ENCODE measurements around the gene STAU1. TPM values are rescaled to one million over a fixed set of nuclear protein-coding genes. Genes with fewer than 3 reads are reported as not detected.

STAU1 gene, protein sequence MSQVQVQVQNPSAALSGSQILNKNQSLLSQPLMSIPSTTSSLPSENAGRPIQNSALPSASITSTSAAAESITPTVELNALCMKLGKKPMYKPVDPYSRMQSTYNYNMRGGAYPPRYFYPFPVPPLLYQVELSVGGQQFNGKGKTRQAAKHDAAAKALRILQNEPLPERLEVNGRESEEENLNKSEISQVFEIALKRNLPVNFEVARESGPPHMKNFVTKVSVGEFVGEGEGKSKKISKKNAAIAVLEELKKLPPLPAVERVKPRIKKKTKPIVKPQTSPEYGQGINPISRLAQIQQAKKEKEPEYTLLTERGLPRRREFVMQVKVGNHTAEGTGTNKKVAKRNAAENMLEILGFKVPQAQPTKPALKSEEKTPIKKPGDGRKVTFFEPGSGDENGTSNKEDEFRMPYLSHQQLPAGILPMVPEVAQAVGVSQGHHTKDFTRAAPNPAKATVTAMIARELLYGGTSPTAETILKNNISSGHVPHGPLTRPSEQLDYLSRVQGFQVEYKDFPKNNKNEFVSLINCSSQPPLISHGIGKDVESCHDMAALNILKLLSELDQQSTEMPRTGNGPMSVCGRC
- 10 to 100 TPM; 54.2 to 54.9 TPM for total RNA-seq
- polyA plus RNA-seq (ENCODE audit: insufficient read length in 2 of 2): 100 to 1,000 TPM in 1 of 2 donors, 10 to 100 TPM in 1; 93.2 to 113 TPM
- long read RNA-seq, donor 1, transcript STAU1-207 (14 exons, 3,684 nt): major isoform, 7 of 64 reads
- long read RNA-seq, donor 1, transcript STAU1-203 (13 exons, 3,211 nt): minor isoform, 5 of 64 reads
- long read RNA-seq, donor 1, partial matches to known transcripts: 49 of 64 reads
- long read RNA-seq, donor 1, other reads (novel, unspliced or antisense): 0 of 64 reads
- long read RNA-seq, donor 2, partial matches to known transcripts: 6 of 15 reads
- long read RNA-seq, donor 2, other reads (novel, unspliced or antisense): 0 of 15 reads
- long read RNA-seq, donor 3, partial matches to known transcripts: 11 of 17 reads
- long read RNA-seq, donor 3, other reads (novel, unspliced or antisense): 0 of 17 reads
- long read RNA-seq, donor 4, partial matches to known transcripts: 225 of 232 reads
- long read RNA-seq, donor 4, other reads (novel, unspliced or antisense): 0 of 232 reads

DNA sequence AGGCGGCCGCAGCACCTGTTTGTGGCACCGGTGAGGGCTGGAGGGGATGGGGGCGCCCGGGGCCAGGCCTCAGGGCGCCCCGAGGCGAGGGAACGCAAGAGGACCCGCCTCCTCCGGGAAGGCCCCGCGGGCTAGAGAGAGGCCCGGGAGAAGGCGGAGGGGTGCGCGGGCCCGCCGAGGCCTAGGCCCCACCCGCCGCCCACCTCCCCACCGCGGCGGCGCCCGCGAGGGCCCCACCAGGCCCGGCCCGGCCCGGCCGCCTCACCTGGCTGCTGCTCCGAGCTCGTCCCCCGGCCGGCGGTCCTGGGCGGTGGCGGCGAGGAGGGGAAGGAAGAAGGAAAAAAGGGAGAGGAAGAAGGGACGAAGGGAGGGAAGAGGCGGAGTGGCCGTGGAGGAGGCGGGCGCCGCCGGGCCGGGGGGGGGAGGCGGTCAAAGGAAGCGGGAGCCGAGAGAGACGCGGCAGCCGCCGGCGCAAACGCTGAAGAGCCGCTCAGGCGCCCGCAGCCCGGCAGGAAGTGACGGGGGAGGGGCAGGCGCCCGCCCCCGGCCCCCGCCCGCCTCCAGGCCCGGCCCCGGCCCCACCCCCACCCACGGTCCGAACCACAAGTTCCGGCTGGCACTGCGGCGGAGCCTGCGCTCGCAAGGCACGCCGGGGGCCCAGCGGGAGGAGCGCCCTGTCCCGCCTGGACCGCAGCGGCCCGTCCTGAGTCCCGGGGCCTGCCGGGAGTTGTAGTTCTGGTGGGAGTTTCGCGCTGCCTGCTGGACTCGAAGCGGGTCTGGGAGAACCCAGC, at the start of gene STAU1:
STAU1 (minus strand) TSS at position 484 of the 791 bp plus-strand sequence. CDS start 22,133 bp downstream, outside the sequence.
- H3K4me1 ChIP-seq (ENCODE audit: control insufficient read depth, insufficient read depth, low read length): peaks cover 12% of the 10 kb centered on the region
- H3K27ac ChIP-seq (ENCODE audit: low read depth, low read length): peak within 1 kb of the TSS; percentile 67
- H3K9me3 ChIP-seq (ENCODE audit: control insufficient read depth, insufficient read depth, low read length): no peaks in the 10 kb centered on the region
- 0% methylated on average over 78 of the region's 89 CpGs for WGBS (ENCODE audit: insufficient coverage)
- DNase-seq (ENCODE audit: low read depth in 4 of 6, low spot score in 6 of 6): peak; percentile 71 to 98 (median 92)
- peaks cover 5% of the 10 kb centered on the region for H3K36me3 ChIP-seq (ENCODE audit: control insufficient read depth, insufficient read depth, low read length)
- no peaks in the 10 kb centered on the region for H3K27me3 ChIP-seq (ENCODE audit: control insufficient read depth, insufficient read depth, low read length)
- H3K4me3 ChIP-seq (ENCODE audit: low read depth, low read length): peak within 1 kb of the TSS; percentile 65

DNA sequence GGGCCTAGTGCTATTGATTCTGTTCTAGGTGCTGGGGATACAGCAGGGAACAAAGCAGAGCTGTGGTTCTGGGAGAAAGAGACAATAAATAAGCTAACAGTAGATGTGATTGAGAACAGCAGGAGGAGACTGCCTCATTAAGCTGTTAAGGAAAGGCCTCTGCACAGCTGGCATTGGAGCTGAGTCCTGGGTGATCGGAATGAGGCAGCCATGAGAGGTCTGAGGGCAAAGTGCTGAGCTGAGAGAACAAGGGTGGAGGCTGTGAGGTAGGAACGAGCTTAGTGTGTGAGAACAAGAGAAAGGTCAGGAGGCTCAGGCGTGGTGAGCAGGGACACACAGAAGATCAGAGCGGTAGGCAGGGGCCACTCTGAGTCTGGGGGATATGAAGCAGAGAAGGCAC, 49.4 kb upstream of the STAU1 start:
- peak in 1 of 6 donors; percentile 20 for DNase-seq (ENCODE audit: low read depth in 4 of 6, low spot score in 6 of 6)
- Histone ChIP-seq H3K9me3 (ENCODE audit: control insufficient read depth, insufficient read depth, low read length) (no peaks in the 10 kb centered on the region), H3K4me3 (ENCODE audit: low read depth, low read length) (no peak overlapping the region), H3K27ac (ENCODE audit: low read depth, low read length) (no peak overlapping the region), H3K27me3 (ENCODE audit: control insufficient read depth, insufficient read depth, low read length) (no peaks in the 10 kb centered on the region), H3K4me1 (ENCODE audit: control insufficient read depth, insufficient read depth, low read length) (no peaks in the 10 kb centered on the region), H3K36me3 (ENCODE audit: control insufficient read depth, insufficient read depth, low read length) (peaks cover 82% of the 10 kb centered on the region)
- WGBS (ENCODE audit: insufficient coverage): 58% methylated on average over 1 of the region's 4 CpGs

DNA sequence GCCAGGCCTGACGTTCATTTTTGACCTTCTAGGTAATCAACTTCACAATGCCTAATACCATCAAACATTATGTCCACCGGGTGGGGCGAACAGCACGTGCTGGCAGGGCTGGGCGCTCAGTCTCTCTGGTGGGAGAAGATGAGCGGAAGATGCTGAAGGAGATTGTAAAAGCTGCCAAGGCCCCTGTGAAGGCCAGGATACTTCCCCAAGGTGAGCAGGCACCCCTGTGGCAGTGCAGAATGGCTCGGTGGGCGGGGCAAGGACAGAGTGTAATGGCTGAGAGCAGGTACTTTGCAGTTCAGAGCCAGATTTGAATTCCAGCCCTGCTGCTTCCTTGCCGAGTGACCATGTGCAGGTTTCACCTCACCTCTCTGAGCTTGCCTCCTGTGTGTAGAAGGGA, 48.2 kb upstream of the STAU1 start:
- Histone ChIP-seq H3K4me1 (ENCODE audit: control insufficient read depth, insufficient read depth, low read length) (no peaks in the 10 kb centered on the region), H3K4me3 (ENCODE audit: low read depth, low read length) (no peak overlapping the region), H3K9me3 (ENCODE audit: control insufficient read depth, insufficient read depth, low read length) (no peaks in the 10 kb centered on the region), H3K36me3 (ENCODE audit: control insufficient read depth, insufficient read depth, low read length) (peaks cover 80% of the 10 kb centered on the region), H3K27ac (ENCODE audit: low read depth, low read length) (no peak overlapping the region), H3K27me3 (ENCODE audit: control insufficient read depth, insufficient read depth, low read length) (no peaks in the 10 kb centered on the region)
- WGBS (ENCODE audit: insufficient coverage): 92% methylated on average over 6 of the region's 9 CpGs
- DNase-seq (ENCODE audit: low read depth in 4 of 6, low spot score in 6 of 6): no peak

DNA sequence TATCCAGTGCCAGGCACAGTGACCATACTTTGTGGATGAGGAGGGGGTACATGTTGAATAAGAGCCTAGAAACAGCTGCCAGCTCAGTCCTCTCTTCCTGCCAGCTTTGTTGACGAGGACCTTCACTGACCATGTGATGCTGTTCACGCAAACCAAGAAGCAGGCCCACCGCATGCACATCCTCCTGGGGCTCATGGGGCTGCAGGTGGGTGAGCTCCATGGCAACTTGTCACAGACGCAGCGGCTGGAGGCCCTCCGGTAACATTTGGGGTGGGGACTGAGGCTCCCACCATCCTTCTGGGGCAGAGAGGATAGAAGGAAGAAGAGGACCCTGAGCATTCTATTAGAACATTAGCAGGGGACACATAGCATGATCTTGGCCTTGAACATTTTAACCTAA, 46.7 kb upstream of the STAU1 start:
- Histone ChIP-seq H3K9me3 (ENCODE audit: control insufficient read depth, insufficient read depth, low read length) (no peaks in the 10 kb centered on the region), H3K36me3 (ENCODE audit: control insufficient read depth, insufficient read depth, low read length) (peaks cover 86% of the 10 kb centered on the region), H3K27ac (ENCODE audit: low read depth, low read length) (no peak overlapping the region), H3K27me3 (ENCODE audit: control insufficient read depth, insufficient read depth, low read length) (no peaks in the 10 kb centered on the region), H3K4me1 (ENCODE audit: control insufficient read depth, insufficient read depth, low read length) (no peaks in the 10 kb centered on the region), H3K4me3 (ENCODE audit: low read depth, low read length) (no peak overlapping the region)
- no peak for DNase-seq (ENCODE audit: low read depth in 4 of 6, low spot score in 6 of 6)
- 89% methylated on average over 3 of the region's 6 CpGs for WGBS (ENCODE audit: insufficient coverage)

DNA sequence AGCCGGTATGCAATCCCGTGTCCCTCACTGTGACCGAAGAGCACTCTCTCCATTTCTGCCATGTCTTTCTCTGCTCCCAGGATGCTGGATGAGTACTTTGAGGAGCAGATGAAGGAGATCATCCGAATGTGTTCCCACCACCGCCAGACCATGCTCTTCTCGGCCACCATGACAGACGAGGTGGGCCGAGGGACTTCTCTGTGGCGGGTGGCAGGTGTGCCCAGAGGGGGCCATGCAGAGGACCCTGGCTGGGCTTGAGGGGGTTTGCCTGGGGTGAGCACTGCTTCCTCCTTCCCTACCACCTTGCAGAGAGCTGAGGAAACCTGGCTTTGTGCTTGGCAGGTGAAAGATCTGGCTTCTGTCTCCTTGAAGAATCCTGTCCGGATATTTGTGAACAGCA, 45.1 kb upstream of the STAU1 start:
- H3K27me3 ChIP-seq (ENCODE audit: control insufficient read depth, insufficient read depth, low read length): no peaks in the 10 kb centered on the region
- H3K36me3 ChIP-seq (ENCODE audit: control insufficient read depth, insufficient read depth, low read length): peaks cover 89% of the 10 kb centered on the region
- DNase-seq (ENCODE audit: low read depth in 4 of 6, low spot score in 6 of 6): no peak
- H3K4me3 ChIP-seq (ENCODE audit: low read depth, low read length): no peak overlapping the region
- WGBS (ENCODE audit: insufficient coverage): 100% methylated on average over 6 of the region's 10 CpGs
- H3K27ac ChIP-seq (ENCODE audit: low read depth, low read length): no peak overlapping the region
- no peaks in the 10 kb centered on the region for H3K4me1 ChIP-seq (ENCODE audit: control insufficient read depth, insufficient read depth, low read length)
- H3K9me3 ChIP-seq (ENCODE audit: control insufficient read depth, insufficient read depth, low read length): no peaks in the 10 kb centered on the region

DNA sequence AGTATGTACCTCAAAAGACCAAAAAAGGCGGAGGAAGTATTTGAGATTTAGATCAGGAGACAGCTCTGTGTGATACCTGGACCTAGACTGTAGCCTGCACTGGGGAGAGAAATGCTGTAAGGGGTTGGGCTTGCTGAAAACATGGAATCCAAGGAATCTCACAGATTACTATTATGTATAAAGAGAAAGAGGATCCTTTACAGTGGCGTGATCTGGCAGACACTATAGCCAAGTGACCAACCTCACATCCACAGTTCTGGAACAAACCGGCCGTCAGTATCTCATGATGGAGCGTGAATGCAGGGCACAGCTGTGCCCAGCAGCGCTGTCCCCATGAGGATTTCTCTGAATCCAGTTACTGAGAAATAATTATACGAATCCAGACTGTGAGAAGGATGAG, 43.3 kb upstream of the STAU1 start:
- no peak for DNase-seq (ENCODE audit: low read depth in 4 of 6, low spot score in 6 of 6)
- no peak overlapping the region for H3K27ac ChIP-seq (ENCODE audit: low read depth, low read length)
- WGBS (ENCODE audit: insufficient coverage): 97% methylated on average over 5 of the region's 7 CpGs
- H3K9me3 ChIP-seq (ENCODE audit: control insufficient read depth, insufficient read depth, low read length): no peaks in the 10 kb centered on the region
- H3K36me3 ChIP-seq (ENCODE audit: control insufficient read depth, insufficient read depth, low read length): peaks cover 92% of the 10 kb centered on the region
- no peak overlapping the region for H3K4me3 ChIP-seq (ENCODE audit: low read depth, low read length)
- no peaks in the 10 kb centered on the region for H3K27me3 ChIP-seq (ENCODE audit: control insufficient read depth, insufficient read depth, low read length)
- no peaks in the 10 kb centered on the region for H3K4me1 ChIP-seq (ENCODE audit: control insufficient read depth, insufficient read depth, low read length)

DNA sequence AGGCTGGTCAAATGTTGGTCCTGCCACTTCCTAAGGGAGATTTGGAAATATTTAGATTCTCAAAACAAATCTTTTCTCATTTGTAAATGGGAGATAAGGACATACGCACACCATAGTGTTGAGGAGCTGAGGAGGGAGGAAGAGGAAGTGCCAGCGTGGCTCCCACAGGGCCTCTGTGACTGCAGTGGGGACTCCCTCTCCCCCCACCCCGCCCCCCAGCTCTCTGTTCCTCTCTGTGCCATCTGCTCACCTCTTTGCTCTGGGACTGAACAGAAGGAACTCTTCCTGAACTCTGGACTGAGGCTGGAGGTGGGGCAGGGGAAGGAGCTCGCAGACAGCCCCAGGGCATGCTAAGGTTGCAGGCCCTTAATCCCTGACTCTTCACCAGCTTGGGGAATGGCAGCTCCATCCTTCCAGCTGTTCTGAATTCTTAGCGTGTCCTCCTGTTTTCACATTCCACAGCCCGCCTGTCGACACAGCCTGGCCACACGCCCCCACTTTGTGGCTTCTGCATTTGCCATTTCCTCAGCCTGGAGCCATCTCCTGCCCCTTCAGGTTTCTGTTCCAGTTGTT, 42.5 kb upstream of the STAU1 start:
- 93% methylated on average over 5 of the region's 8 CpGs for WGBS (ENCODE audit: insufficient coverage)
- Histone ChIP-seq H3K27ac (ENCODE audit: low read depth, low read length) (no peak overlapping the region), H3K4me1 (ENCODE audit: control insufficient read depth, insufficient read depth, low read length) (no peaks in the 10 kb centered on the region), H3K27me3 (ENCODE audit: control insufficient read depth, insufficient read depth, low read length) (no peaks in the 10 kb centered on the region), H3K4me3 (ENCODE audit: low read depth, low read length) (no peak overlapping the region), H3K9me3 (ENCODE audit: control insufficient read depth, insufficient read depth, low read length) (no peaks in the 10 kb centered on the region), H3K36me3 (ENCODE audit: control insufficient read depth, insufficient read depth, low read length) (peaks cover 92% of the 10 kb centered on the region)
- no peak for DNase-seq (ENCODE audit: low read depth in 4 of 6, low spot score in 6 of 6)

DNA sequence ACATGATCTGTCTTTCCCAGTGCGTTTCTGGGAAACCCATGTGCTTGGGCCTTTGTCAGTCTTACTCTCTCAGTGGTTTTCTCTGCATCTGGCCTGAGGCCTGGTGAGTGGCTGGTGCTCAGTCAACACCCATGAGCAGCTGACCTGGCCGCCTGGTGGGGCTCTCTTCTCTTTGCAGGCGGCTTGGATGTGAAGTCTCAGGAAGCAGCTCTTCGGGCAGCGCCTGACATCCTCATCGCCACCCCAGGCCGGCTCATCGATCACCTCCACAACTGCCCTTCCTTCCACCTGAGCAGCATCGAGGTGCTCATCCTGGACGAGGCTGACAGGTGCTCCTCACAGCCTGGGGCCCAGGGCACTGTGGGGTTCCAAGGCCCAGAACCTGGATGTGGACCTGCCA, 41.9 kb upstream of the STAU1 start:
- DNase-seq (ENCODE audit: low read depth in 4 of 6, low spot score in 6 of 6): no peak
- peaks cover 93% of the 10 kb centered on the region for H3K36me3 ChIP-seq (ENCODE audit: control insufficient read depth, insufficient read depth, low read length)
- no peaks in the 10 kb centered on the region for H3K4me1 ChIP-seq (ENCODE audit: control insufficient read depth, insufficient read depth, low read length)
- no peak overlapping the region for H3K4me3 ChIP-seq (ENCODE audit: low read depth, low read length)
- no peak overlapping the region for H3K27ac ChIP-seq (ENCODE audit: low read depth, low read length)
- H3K9me3 ChIP-seq (ENCODE audit: control insufficient read depth, insufficient read depth, low read length): no peaks in the 10 kb centered on the region
- 89% methylated on average over 10 of the region's 10 CpGs for WGBS (ENCODE audit: insufficient coverage)
- H3K27me3 ChIP-seq (ENCODE audit: control insufficient read depth, insufficient read depth, low read length): no peaks in the 10 kb centered on the region

DNA sequence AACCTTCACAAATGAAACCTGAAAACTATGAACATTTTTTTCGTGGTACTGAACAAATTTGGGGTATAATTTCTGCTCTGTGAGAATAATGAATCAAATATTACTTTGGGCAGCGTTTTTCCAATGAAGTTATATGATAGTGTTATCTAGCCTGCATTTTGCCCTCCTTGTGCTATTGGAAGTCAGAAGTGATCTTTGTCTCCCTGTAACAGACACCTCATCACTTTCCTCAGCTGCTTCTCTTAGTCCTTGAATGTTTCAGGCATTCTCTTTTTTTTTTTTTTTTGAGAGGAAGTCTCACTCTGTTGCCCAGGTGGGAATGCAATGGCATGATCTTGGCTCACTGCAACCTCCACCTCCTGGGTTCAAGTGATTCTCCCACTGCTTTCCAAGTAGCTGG, 41.2 kb upstream of the STAU1 start:
- H3K27me3 ChIP-seq (ENCODE audit: control insufficient read depth, insufficient read depth, low read length): no peaks in the 10 kb centered on the region
- no peak overlapping the region for H3K4me3 ChIP-seq (ENCODE audit: low read depth, low read length)
- no peaks in the 10 kb centered on the region for H3K9me3 ChIP-seq (ENCODE audit: control insufficient read depth, insufficient read depth, low read length)
- DNase-seq (ENCODE audit: low read depth in 4 of 6, low spot score in 6 of 6): no peak
- H3K27ac ChIP-seq (ENCODE audit: low read depth, low read length): no peak overlapping the region
- WGBS (ENCODE audit: insufficient coverage): no CpG with 5 or more reads among the region's 2 CpGs
- H3K36me3 ChIP-seq (ENCODE audit: control insufficient read depth, insufficient read depth, low read length): peaks cover 93% of the 10 kb centered on the region
- no peaks in the 10 kb centered on the region for H3K4me1 ChIP-seq (ENCODE audit: control insufficient read depth, insufficient read depth, low read length)

Measured in spinal cord (tissue), 10 donors.